OCI-LY1 (cell line): ENCODE data around the gene RAD52.

ENCODE experiments used
- CTCF ChIP-seq: fragments of 200-600 bp; sonication (generic), shearing (Covaris generic); IDR thresholded peaks from 2 replicates; pipeline ENCODE4 v1.5.1; 2017; ENCODE audit warnings: mild to moderate bottlenecking, antibody characterized with exemption, low read length, moderate library complexity, mixed read lengths
- EZH2 ChIP-seq: fragments of 200-600 bp; sonication (generic), shearing (Covaris generic); IDR thresholded peaks from 2 replicates; pipeline ENCODE4 v1.8.0; 2017; ENCODE audit warnings: borderline replicate concordance, mixed run types, mild to moderate bottlenecking, antibody characterized with exemption, low read length, moderate library complexity, mixed read lengths

GRCh38 chr12:981961-982360 is 32.5 kb upstream of the RAD52 start:
- TF ChIP-seq CTCF: no peak
- no peak for TF ChIP-seq EZH2
